Measurements from ENCODE around the gene GTF2B. TPM values are rescaled to one million over a fixed set of nuclear protein-coding genes. Genes with fewer than 3 reads are reported as not detected.
"Not testable (repeated sequence)": the region's sequence is repeated elsewhere in the genome, so short reads cannot be mapped to it uniquely, and the experiment has no call there.

GTF2B gene
- total RNA-seq, 1 experiment from 2014 or later, result 31.9 TPM

DNA sequence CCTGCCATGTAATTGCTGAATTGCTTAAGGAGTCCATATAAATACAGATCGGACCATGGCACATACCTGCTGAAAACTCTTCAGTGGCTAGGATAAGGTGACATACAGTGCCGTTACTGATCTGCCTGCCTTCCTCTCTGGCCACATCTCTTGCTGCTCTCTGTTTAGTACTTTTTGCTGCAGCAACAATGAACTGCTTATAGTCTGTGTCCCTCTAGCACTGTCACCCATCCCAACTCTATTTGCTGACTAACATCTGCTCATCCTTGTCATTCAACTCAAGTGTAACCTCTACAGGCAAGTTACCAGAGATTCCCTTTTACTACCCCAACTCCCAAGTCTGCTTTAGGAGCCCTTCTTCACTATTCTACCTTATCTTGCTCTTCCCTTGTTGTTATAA, 65.6 kb downstream of the GTF2B start:
- Histone ChIP-seq H3K4me3 (ENCODE audit: low read depth, low read length, poor library complexity, severe bottlenecking) (no peak overlapping the region), H3K9me3 (ENCODE audit: low read depth, low read length, poor library complexity, severe bottlenecking) (no peaks in the 10 kb centered on the region), H3K27ac (ENCODE audit: low read depth, low read length, poor library complexity, severe bottlenecking) (no peak overlapping the region), H3K27me3 (replicated peaks; ENCODE audit: insufficient read depth, low read depth, low read length, poor library complexity) (no peaks in the 10 kb centered on the region), H3K36me3 (ENCODE audit: insufficient read depth, low read length, poor library complexity, severe bottlenecking) (no peaks in the 10 kb centered on the region), H3K4me1 (ENCODE audit: insufficient read depth, low read length, poor library complexity, severe bottlenecking) (peaks cover 11% of the 10 kb centered on the region)
- no peak for DNase-seq (ENCODE audit: low spot score)
- BruUV-seq (replicated peaks), result no TSS peak
- ChIA-PET POLR2A (ENCODE audit: low non-redundant PET) (no interaction called here), CTCF (no interaction called here)
- intact Hi-C loops (cut with micrococcal nuclease; ENCODE audit: unreplicated experiment), result no loop called here
- TF ChIP-seq, protein P1, sequence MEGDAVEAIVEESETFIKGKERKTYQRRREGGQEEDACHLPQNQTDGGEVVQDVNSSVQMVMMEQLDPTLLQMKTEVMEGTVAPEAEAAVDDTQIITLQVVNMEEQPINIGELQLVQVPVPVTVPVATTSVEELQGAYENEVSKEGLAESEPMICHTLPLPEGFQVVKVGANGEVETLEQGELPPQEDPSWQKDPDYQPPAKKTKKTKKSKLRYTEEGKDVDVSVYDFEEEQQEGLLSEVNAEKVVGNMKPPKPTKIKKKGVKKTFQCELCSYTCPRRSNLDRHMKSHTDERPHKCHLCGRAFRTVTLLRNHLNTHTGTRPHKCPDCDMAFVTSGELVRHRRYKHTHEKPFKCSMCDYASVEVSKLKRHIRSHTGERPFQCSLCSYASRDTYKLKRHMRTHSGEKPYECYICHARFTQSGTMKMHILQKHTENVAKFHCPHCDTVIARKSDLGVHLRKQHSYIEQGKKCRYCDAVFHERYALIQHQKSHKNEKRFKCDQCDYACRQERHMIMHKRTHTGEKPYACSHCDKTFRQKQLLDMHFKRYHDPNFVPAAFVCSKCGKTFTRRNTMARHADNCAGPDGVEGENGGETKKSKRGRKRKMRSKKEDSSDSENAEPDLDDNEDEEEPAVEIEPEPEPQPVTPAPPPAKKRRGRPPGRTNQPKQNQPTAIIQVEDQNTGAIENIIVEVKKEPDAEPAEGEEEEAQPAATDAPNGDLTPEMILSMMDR (conservative IDR thresholded peaks at IDR 0.05; ENCODE audit: low read depth, low read length), result no peak
- no peak for TF ChIP-seq EZH2 (IDR thresholded peaks at IDR 0.05; ENCODE audit: borderline replicate concordance, low read depth, low read length, poor library complexity, severe bottlenecking)

DNA sequence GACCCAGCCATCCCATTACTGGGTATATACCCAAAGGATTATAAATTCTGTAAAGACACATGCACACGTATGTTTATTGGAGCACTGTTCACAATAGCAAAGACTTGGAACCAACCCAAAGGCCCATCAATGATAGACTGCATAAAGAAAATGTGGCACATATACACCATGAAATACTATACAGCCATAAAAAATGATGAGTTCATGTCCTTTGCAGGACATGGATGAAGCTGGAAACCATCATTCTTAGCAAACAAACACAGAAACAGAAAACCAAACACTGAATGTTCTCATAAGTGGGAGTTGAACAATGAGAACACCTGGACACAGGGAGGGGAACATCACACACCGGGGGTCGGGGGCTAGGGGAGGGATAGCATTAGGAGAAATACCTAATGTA, 71.7 kb downstream of the GTF2B start:
- BruUV-seq (replicated peaks); H3K27ac ChIP-seq (ENCODE audit: low read depth, low read length, poor library complexity, severe bottlenecking); H3K9me3 ChIP-seq (ENCODE audit: low read depth, low read length, poor library complexity, severe bottlenecking); DNase-seq (ENCODE audit: low spot score); intact Hi-C loops (cut with micrococcal nuclease; ENCODE audit: unreplicated experiment); POLR2A ChIA-PET (ENCODE audit: low non-redundant PET); H3K27me3 ChIP-seq (replicated peaks; ENCODE audit: insufficient read depth, low read depth, low read length, poor library complexity); H3K4me3 ChIP-seq (ENCODE audit: low read depth, low read length, poor library complexity, severe bottlenecking); H3K4me1 ChIP-seq (ENCODE audit: insufficient read depth, low read length, poor library complexity, severe bottlenecking); H3K36me3 ChIP-seq (ENCODE audit: insufficient read depth, low read length, poor library complexity, severe bottlenecking); CTCF ChIA-PET: not testable (repeated sequence)

DNA sequence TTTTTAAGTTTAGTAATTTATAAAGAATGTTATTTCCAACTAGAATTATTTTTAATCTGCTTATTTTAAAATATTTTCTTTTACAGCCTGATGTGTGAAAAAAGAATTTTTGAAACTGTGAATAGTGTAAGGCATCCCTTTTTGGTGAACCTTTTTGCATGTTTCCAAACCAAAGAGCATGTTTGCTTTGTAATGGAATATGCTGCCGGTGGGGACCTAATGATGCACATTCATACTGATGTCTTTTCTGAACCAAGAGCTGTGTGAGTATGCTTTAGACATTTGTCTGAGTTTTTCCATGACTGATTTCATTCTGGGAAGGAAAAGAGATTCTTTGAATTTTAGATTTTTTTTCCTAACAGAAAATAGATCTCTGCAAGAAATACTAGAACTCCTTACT, 77.9 kb downstream of the GTF2B start:
- no TSS peak for BruUV-seq (replicated peaks)
- ChIA-PET POLR2A (ENCODE audit: low non-redundant PET) (no interaction called here), CTCF (no interaction called here)
- intact Hi-C loops (cut with micrococcal nuclease; ENCODE audit: unreplicated experiment), result no loop called here
- no peak overlapping the region for H3K4me3 ChIP-seq (ENCODE audit: low read depth, low read length, poor library complexity, severe bottlenecking)
- no peak overlapping the region for H3K27ac ChIP-seq (ENCODE audit: low read depth, low read length, poor library complexity, severe bottlenecking)
- H3K36me3 ChIP-seq (ENCODE audit: insufficient read depth, low read length, poor library complexity, severe bottlenecking), result peaks cover 4% of the 10 kb centered on the region
- H3K4me1 ChIP-seq (ENCODE audit: insufficient read depth, low read length, poor library complexity, severe bottlenecking), result no peaks in the 10 kb centered on the region
- TF ChIP-seq EZH2 (IDR thresholded peaks at IDR 0.05; ENCODE audit: borderline replicate concordance, low read depth, low read length, poor library complexity, severe bottlenecking), result no peak
- TF ChIP-seq, protein P1 (conservative IDR thresholded peaks at IDR 0.05; ENCODE audit: low read depth, low read length), result no peak
- H3K9me3 ChIP-seq (ENCODE audit: low read depth, low read length, poor library complexity, severe bottlenecking), result no peaks in the 10 kb centered on the region
- no peaks in the 10 kb centered on the region for H3K27me3 ChIP-seq (replicated peaks; ENCODE audit: insufficient read depth, low read depth, low read length, poor library complexity)
- no peak for DNase-seq (ENCODE audit: low spot score)

DNA sequence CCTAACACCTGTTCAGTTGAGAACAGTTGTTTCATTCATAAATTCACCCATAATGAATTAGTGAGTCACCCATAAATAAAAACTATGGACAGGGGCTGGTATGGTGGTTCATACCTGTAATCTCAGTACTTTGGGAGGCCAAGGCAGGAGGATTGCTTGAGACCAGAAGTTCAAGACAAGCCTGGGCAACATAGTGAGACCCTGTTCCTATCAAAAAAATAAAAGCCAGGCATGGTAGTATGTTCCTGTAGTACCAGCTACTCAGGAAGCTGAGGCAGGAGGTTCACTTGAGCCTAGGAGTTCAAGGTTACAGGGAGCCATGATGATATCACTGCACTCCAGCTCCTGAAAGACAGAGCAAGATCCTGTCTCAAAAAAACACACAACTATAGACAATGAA, 79.0 kb downstream of the GTF2B start:
- POLR2A ChIA-PET (ENCODE audit: low non-redundant PET), result no interaction called here
- H3K27me3 ChIP-seq (replicated peaks; ENCODE audit: insufficient read depth, low read depth, low read length, poor library complexity), result no peaks in the 10 kb centered on the region
- H3K36me3 ChIP-seq (ENCODE audit: insufficient read depth, low read length, poor library complexity, severe bottlenecking), result peaks cover 9% of the 10 kb centered on the region
- CTCF ChIA-PET, result no interaction called here
- H3K4me1 ChIP-seq (ENCODE audit: insufficient read depth, low read length, poor library complexity, severe bottlenecking), result no peaks in the 10 kb centered on the region
- no peak overlapping the region for H3K4me3 ChIP-seq (ENCODE audit: low read depth, low read length, poor library complexity, severe bottlenecking)
- no peak for DNase-seq (ENCODE audit: low spot score)
- H3K9me3 ChIP-seq (ENCODE audit: low read depth, low read length, poor library complexity, severe bottlenecking), result no peaks in the 10 kb centered on the region
- intact Hi-C loops (cut with micrococcal nuclease; ENCODE audit: unreplicated experiment), result no loop called here
- BruUV-seq (replicated peaks), result no TSS peak
- H3K27ac ChIP-seq (ENCODE audit: low read depth, low read length, poor library complexity, severe bottlenecking), result no peak overlapping the region
- TF ChIP-seq EZH2 (IDR thresholded peaks at IDR 0.05; ENCODE audit: borderline replicate concordance, low read depth, low read length, poor library complexity, severe bottlenecking), result no peak
- TF ChIP-seq, protein P1 (conservative IDR thresholded peaks at IDR 0.05; ENCODE audit: low read depth, low read length), result no peak
